Esophagus muscularis mucosa (tissue), 4 donors: ENCODE measurements around the gene HDAC4. TPM values are rescaled to one million over a fixed set of nuclear protein-coding genes. Genes with fewer than 3 reads are reported as not detected.

Experiments
- DNase-seq: peaks from one replicate; pipeline ENCODE4 v3.0.0-alpha.2; 2017; ENCODE audit errors: extremely low spot score
- H3K27ac ChIP-seq, 4 donors: fragments of 200-600 bp; sonication (generic); replicated peaks in 1 of 4; 1 replicate in 3 of 4; 2 replicates in 1 of 4; pipeline ENCODE4 v1.5.1; 2016 to 2019; ENCODE audit warnings: mild to moderate bottlenecking in 1 of 4
- H3K27me3 ChIP-seq, 4 donors: fragments of 200-600 bp; sonication (generic); one replicate each; pipeline versions ENCODE4 v1.5.1 to v1.6.0; 2016 to 2019
- H3K36me3 ChIP-seq, 4 donors: fragments of 200-600 bp; sonication (generic); one replicate each; pipeline ENCODE4 v1.5.1; 2016 to 2019
- H3K4me1 ChIP-seq, 4 donors: fragments of 200-600 bp; sonication (generic); one replicate each; pipeline ENCODE4 v1.5.1; 2016 to 2019
- H3K4me3 ChIP-seq, 4 donors: fragments of 200-600 bp; sonication (generic); 1 replicate in 2 of 4; 2 replicates in 2 of 4; pipeline ENCODE4 v1.5.1; 2016 to 2019; ENCODE audit warnings: mild to moderate bottlenecking in 4 of 4, moderate library complexity in 1 of 4
- H3K9me3 ChIP-seq, 4 donors: fragments of 200-600 bp; sonication (generic); 1 replicate in 3 of 4; 2 replicates in 1 of 4; pipeline ENCODE4 v1.5.1; 2016 to 2019
- CTCF ChIP-seq, 3 experiments: fragments of 200-600 bp in 2 of 3; fragments of 450-650 bp in 1 of 3; sonication (generic) in 2 of 3; IDR thresholded peaks; one replicate each; pipeline ENCODE4 v1.5.1; 2017 to 2019; ENCODE audit warnings: antibody characterized with exemption in 3 of 3, mild to moderate bottlenecking in 2 of 3, moderate library complexity in 1 of 3
- EP300 ChIP-seq: sonication (generic); formaldehyde crosslinking; IDR thresholded peaks from one replicate; pipeline ENCODE4 v1.6.1; 2017; ENCODE audit warnings: antibody characterized with exemption
- POLR2A ChIP-seq: fragments of 450-650 bp; IDR thresholded peaks from one replicate; pipeline ENCODE4 v1.6.1; 2017; ENCODE audit warnings: antibody characterized with exemption, moderate library complexity, mild to moderate bottlenecking, low read depth
- POLR2AphosphoS5 ChIP-seq, 2 donors: sonication (generic); formaldehyde crosslinking; IDR thresholded peaks; one replicate each; pipeline ENCODE4 v1.6.1; 2017; ENCODE audit warnings: antibody characterized with exemption in 2 of 2
- WGBS: methylation state at CpG from one replicate; pipeline ENCODE4 v1.1.5; 2018; 5-methylcytosine and 5-hydroxymethylcytosine counted together
- intact Hi-C: fragments of 100-400 bp; cut with DNase I; formaldehyde crosslinking; loops from one replicate; pipeline ENCODE4 v1.15.1; 2023
- total RNA-seq, 4 donors: library from RNA; depleted of rRNA; stranded (reverse); fragments of >200 nt; gene quantifications; one replicate each; pipeline versions ENCODE4 v1.1.0 to v1.2.1, GENCODE V29; 2016

The HDAC4 gene
- total RNA-seq, 4 donors from 2014 or later = 59.4 to 119 (median 76.1) TPM

- Histone ChIP-seq H3K36me3 (no peaks in the 10 kb centered on the region), H3K27ac (no peak overlapping the region), H3K4me1 (no peaks in the 10 kb centered on the region), H3K27me3 (no peaks in the 10 kb centered on the region), H3K4me3 (no peak overlapping the region), H3K9me3 (peaks cover 0 to 7% (median 0%) of the 10 kb centered on the region in 4 donors)
- TF ChIP-seq POLR2AphosphoS5 (IDR thresholded peaks at IDR 0.05) = no peak
- no peak for TF ChIP-seq EP300
- TF ChIP-seq CTCF (IDR thresholded peaks at IDR 0.05) = no peak
- no peak for TF ChIP-seq POLR2A
- DNase-seq = peak; percentile 84
- WGBS = 64% methylated on average over 10 of the region's 12 CpGs
- intact Hi-C loops = no loop called here
Measured at GRCh38 chr2:239429473-239430350, 28.9 kb upstream of the HDAC4 start.

- peak; percentile 82 for DNase-seq
- Histone ChIP-seq H3K27me3 (peaks cover 0 to under 1% (median 0%) of the 10 kb centered on the region in 4 donors), H3K9me3 (no peaks in the 10 kb centered on the region), H3K4me3 (no peak overlapping the region), H3K36me3 (no peaks in the 10 kb centered on the region), H3K4me1 (no peaks in the 10 kb centered on the region), H3K27ac (no peak overlapping the region)
- TF ChIP-seq EP300 = no peak
- TF ChIP-seq POLR2AphosphoS5 (IDR thresholded peaks at IDR 0.05) = no peak
- no peak for TF ChIP-seq POLR2A
- no peak for TF ChIP-seq CTCF (IDR thresholded peaks at IDR 0.05)
- WGBS = 89% methylated on average over 10 of the region's 10 CpGs
- intact Hi-C loops = no loop called here
Measured at GRCh38 chr2:239425631-239426030, 24.8 kb upstream of the HDAC4 start.

DNA sequence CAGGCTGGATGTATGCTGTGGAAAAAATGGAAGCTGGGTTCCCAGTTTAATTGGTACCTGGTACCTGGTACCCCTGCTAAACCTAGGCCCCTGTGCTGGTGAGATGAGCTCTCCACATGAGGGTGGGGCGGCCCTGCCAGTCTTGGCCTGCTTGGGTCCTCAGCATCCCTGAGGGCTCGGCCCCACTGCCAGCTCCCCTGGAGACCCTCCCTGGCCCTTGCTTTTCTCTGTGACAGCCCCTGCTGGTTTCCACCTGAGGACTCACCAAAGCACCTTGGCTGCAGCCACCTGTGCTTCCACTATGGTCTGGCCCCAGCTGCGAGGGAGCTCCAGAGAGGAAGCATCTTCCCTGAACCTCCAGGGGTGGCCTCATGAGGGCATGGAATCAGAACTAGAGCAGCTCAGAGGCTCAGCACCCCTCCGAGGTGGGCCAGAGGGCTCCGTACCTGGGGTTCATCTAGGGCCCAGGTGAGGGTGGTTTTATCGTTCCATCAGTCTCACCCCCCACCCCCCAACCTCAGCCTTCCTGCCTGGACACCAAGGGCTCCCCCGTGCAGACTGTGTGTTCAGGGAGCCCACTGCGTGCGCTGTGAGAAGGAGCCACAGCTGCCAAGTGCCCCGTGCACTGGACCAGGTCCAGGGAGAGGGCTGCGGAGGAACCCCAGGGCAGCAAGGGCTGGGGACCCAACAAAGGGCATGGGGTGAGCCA, 23.7 kb upstream of the HDAC4 start:
- intact Hi-C loops = no loop called here
- WGBS = 96% methylated on average over 7 of the region's 11 CpGs
- H3K4me1 ChIP-seq = no peaks in the 10 kb centered on the region
- no peak overlapping the region for H3K4me3 ChIP-seq
- no peak overlapping the region for H3K27ac ChIP-seq
- H3K27me3 ChIP-seq = peaks cover 0 to 4% (median 0%) of the 10 kb centered on the region in 4 donors
- no peaks in the 10 kb centered on the region for H3K36me3 ChIP-seq
- DNase-seq = peak; percentile 68
- no peak for TF ChIP-seq CTCF (IDR thresholded peaks at IDR 0.05)
- H3K9me3 ChIP-seq = no peaks in the 10 kb centered on the region

DNA sequence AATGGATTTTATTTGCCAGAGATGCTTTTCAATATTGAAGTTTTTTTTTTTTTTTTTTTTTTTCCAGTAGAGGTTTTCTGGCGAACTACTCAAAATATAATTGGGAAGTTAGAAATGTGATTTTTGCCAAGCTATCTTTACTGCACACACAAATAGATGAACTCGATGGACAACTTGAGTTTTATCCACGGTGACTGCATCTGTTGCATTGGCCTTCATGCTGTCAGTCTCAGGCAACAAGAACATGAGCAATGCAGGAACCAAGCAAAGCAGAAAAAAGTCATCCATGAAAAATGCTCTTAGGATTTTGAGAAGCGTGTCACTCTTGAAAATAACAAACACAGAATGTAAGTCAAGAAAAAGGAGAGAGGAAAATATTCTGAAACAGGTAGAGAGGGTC, 22.7 kb upstream of the HDAC4 start:
- Histone ChIP-seq H3K36me3 (no peaks in the 10 kb centered on the region), H3K9me3 (no peaks in the 10 kb centered on the region), H3K27ac (no peak overlapping the region), H3K4me1 (no peaks in the 10 kb centered on the region), H3K27me3 (peaks cover 0 to 4% (median 0%) of the 10 kb centered on the region in 4 donors), H3K4me3 (no peak overlapping the region)
- DNase-seq = no peak
- intact Hi-C loops = no loop called here
- WGBS = 89% methylated on average over 4 of the region's 4 CpGs
- no peak for TF ChIP-seq EP300
- no peak for TF ChIP-seq CTCF (IDR thresholded peaks at IDR 0.05)
- TF ChIP-seq POLR2AphosphoS5 (IDR thresholded peaks at IDR 0.05) = no peak
- no peak for TF ChIP-seq POLR2A
